Liver (tissue), 9 donors: ENCODE data around the gene EIF2AK2. TPM values are rescaled to one million over a fixed set of nuclear protein-coding genes. Genes with fewer than 3 reads are reported as not detected.

Experiments used
- DNase-seq: peaks from one replicate; pipeline ENCODE4 v3.0.0-alpha.2; 2017; ENCODE audit warnings: low spot score
- H3K27ac ChIP-seq, 2 donors: one replicate each; pipeline ENCODE4 v1.7.0; 2013; ENCODE audit warnings: inconsistent platforms in 2 of 2, low read length in 2 of 2, control low read depth in 1 of 2, low read depth in 1 of 2, mild to moderate bottlenecking in 1 of 2
- H3K27me3 ChIP-seq, 4 donors: one replicate each; pipeline versions ENCODE4 v1.6.1 to v1.7.0; 2013; ENCODE audit warnings: low read length in 3 of 4, inconsistent platforms in 1 of 4, mild to moderate bottlenecking in 1 of 4, moderate library complexity in 1 of 4; ENCODE audit not compliant: control insufficient read depth in 4 of 4, insufficient read depth in 4 of 4
- H3K36me3 ChIP-seq, 4 donors: one replicate each; pipeline versions ENCODE4 v1.6.1 to v1.7.0; 2013; ENCODE audit warnings: low read length in 3 of 4, mild to moderate bottlenecking in 3 of 4, low read depth in 1 of 4, moderate library complexity in 1 of 4; ENCODE audit not compliant: control insufficient read depth in 4 of 4, insufficient read depth in 3 of 4
- H3K4me1 ChIP-seq, 4 donors: one replicate each; pipeline versions ENCODE4 v1.6.1 to v1.7.0; 2013; ENCODE audit warnings: low read length in 3 of 4, mild to moderate bottlenecking in 3 of 4, moderate library complexity in 1 of 4; ENCODE audit not compliant: control insufficient read depth in 4 of 4, insufficient read depth in 4 of 4
- H3K4me3 ChIP-seq, 3 donors: one replicate each; pipeline versions ENCODE4 v1.6.1 to v1.7.0; 2013; ENCODE audit warnings: low read length in 3 of 3, control low read depth in 1 of 3, low read depth in 1 of 3, mild to moderate bottlenecking in 1 of 3
- H3K9ac ChIP-seq, 2 donors: one replicate each; pipeline ENCODE4 v1.7.0; 2013; ENCODE audit warnings: low read length in 2 of 2, mild to moderate bottlenecking in 2 of 2, moderate library complexity in 2 of 2, control low read depth in 1 of 2, low read depth in 1 of 2
- H3K9me3 ChIP-seq, 4 donors: one replicate each; pipeline versions ENCODE4 v1.6.1 to v1.7.0; 2013; ENCODE audit warnings: low read length in 3 of 4; ENCODE audit not compliant: control insufficient read depth in 4 of 4
- EGR1 ChIP-seq, 2 donors: IDR thresholded peaks; 2 replicates each; pipeline ENCODE4 v1.6.1; 2016 to 2018; ENCODE audit warnings: antibody characterized with exemption in 2 of 2, low read depth in 2 of 2
- FOXA1 ChIP-seq: IDR thresholded peaks from 2 replicates; pipeline ENCODE4 v1.6.1; 2016; ENCODE audit warnings: antibody characterized with exemption
- FOXA2 ChIP-seq: IDR thresholded peaks from 2 replicates; pipeline ENCODE4 v1.6.1; 2016; ENCODE audit warnings: antibody characterized with exemption
- GABPA ChIP-seq, 2 donors: IDR thresholded peaks in 1 of 2; conservative IDR thresholded peaks in 1 of 2; 2 replicates each; pipeline ENCODE4 v1.6.1; 2016; ENCODE audit warnings: antibody characterized with exemption in 2 of 2, mild to moderate bottlenecking in 1 of 2, moderate library complexity in 1 of 2
- HNF4A ChIP-seq, 2 donors: conservative IDR thresholded peaks; 2 replicates each; pipeline ENCODE4 v1.6.1; 2016; ENCODE audit warnings: antibody characterized with exemption in 2 of 2, mild to moderate bottlenecking in 2 of 2
- HNF4G ChIP-seq: IDR thresholded peaks from 2 replicates; pipeline ENCODE4 v1.6.1; 2016; ENCODE audit warnings: antibody characterized with exemption
- JUND ChIP-seq, 2 donors: IDR thresholded peaks; 2 replicates each; pipeline ENCODE4 v1.6.1; 2016; ENCODE audit warnings: antibody characterized with exemption in 2 of 2
- NR2F2 ChIP-seq: IDR thresholded peaks from 2 replicates; pipeline ENCODE4 v1.6.1; 2016; ENCODE audit warnings: antibody characterized with exemption
- RAD21 ChIP-seq, 2 donors: IDR thresholded peaks; 2 replicates each; pipeline ENCODE4 v1.6.1; 2016; ENCODE audit warnings: antibody characterized with exemption in 2 of 2, mild to moderate bottlenecking in 2 of 2
- RXRA ChIP-seq, 2 donors: IDR thresholded peaks; 2 replicates each; pipeline ENCODE4 v1.6.1; 2017 to 2018; ENCODE audit warnings: antibody characterized with exemption in 2 of 2, mild to moderate bottlenecking in 1 of 2
- SP1 ChIP-seq: IDR thresholded peaks from 2 replicates; pipeline ENCODE4 v1.6.1; 2018; ENCODE audit warnings: antibody characterized with exemption, mild to moderate bottlenecking
- TAF1 ChIP-seq: conservative IDR thresholded peaks from 2 replicates; pipeline ENCODE4 v1.6.1; 2016; ENCODE audit warnings: antibody characterized with exemption, mild to moderate bottlenecking
- YY1 ChIP-seq: IDR thresholded peaks from 2 replicates; pipeline ENCODE4 v1.6.1; 2016; ENCODE audit warnings: antibody characterized with exemption, mild to moderate bottlenecking
- WGBS: extraction: QIAGEN DNeasy Blood & Tissue Kit; methylation state at CpG from one replicate; pipeline ENCODE4 v1.1.7; 2013; 5-methylcytosine and 5-hydroxymethylcytosine counted together
- polyA plus RNA-seq, 2 donors: library from polyadenylated mRNA; stranded (reverse) in 1 of 2; unstranded in 1 of 2; fragments of 200-250 nt in 1 of 2; fragments of >200 nt in 1 of 2; fragmentation: Nextera tagmentation in 1 of 2; extraction: Ambion mirVana in 1 of 2; gene quantifications; one replicate each; pipeline versions ENCODE4 v1.2.1 to v1.2.3, GENCODE V29; 2013 to 2015
- total RNA-seq, 2 donors: library from RNA; depleted of rRNA; stranded (reverse); fragments of >200 nt; gene quantifications; one replicate each; pipeline ENCODE4 v1.2.3, GENCODE V29; 2014
- TF ChIP-seq, protein P1 (sequence below): fragments of 150-350 bp; IDR thresholded peaks from 2 replicates; pipeline ENCODE4 v1.5.1; 2017; ENCODE audit warnings: improper control_type of control experiment, low read depth, low read length; ENCODE audit not compliant: missing input control
- TF ChIP-seq, protein P2 (sequence below): IDR thresholded peaks from 2 replicates; pipeline ENCODE4 v1.6.1; 2016; ENCODE audit warnings: antibody characterized with exemption
- TF ChIP-seq, protein P3 (sequence below): IDR thresholded peaks from 2 replicates; pipeline ENCODE4 v1.6.1; 2016; ENCODE audit warnings: antibody characterized with exemption
- TF ChIP-seq, protein P4 (sequence below): IDR thresholded peaks from 2 replicates; pipeline ENCODE4 v1.6.1; 2016; ENCODE audit warnings: antibody characterized with exemption, mild to moderate bottlenecking
- TF ChIP-seq, protein P5 (sequence below): IDR thresholded peaks from 2 replicates; pipeline ENCODE4 v1.6.1; 2016; ENCODE audit warnings: antibody characterized with exemption
- donor health status: healthy.
- donor health status: healthy.
- donor health status: healthy.
- donor health status: healthy.
- donor health status: healthy.

EIF2AK2 gene
- total and polyA plus RNA-seq, 4 donors = 4.4 to 20.0 (median 13.2) TPM

DNA sequence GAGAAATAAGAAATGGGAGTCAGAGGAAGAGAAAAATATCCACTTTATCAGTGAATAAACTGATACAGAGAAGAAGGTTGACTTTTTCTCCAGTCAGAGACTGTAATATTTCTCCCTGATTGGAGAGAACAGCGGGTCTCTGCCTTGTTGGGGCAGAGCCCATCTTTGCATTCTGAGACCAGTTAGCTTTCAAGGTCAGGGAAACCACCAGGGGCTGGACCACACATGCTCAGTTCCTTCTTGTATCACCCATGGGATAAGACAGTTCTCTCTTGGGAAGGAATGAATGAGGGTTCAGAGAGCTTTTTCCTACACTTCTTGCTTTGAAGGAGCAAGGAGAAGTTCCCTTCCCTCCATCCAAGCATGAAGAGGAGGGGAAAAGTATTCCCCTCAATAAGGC lies 60.2 kb downstream of the EIF2AK2 start:
- WGBS = 95% methylated on average over 1 of the region's 1 CpG
- no peaks in the 10 kb centered on the region for H3K27me3 ChIP-seq
- no peak for DNase-seq
- H3K9me3 ChIP-seq = no peaks in the 10 kb centered on the region
- no peak overlapping the region for H3K4me3 ChIP-seq
- H3K4me1 ChIP-seq = peaks cover 0 to 3% (median 0%) of the 10 kb centered on the region in 4 donors
- no peak overlapping the region for H3K9ac ChIP-seq
- no peak for TF ChIP-seq HNF4G
- no peak for TF ChIP-seq RXRA (IDR thresholded peaks at IDR 0.05)
- TF ChIP-seq JUND (IDR thresholded peaks at IDR 0.05) = no peak
- no peak for TF ChIP-seq YY1
- no peak for TF ChIP-seq GABPA (IDR thresholded peaks at IDR 0.05 in 1 of 2, conservative IDR thresholded peaks at IDR 0.05 in 1 of 2)
- TF ChIP-seq, protein P1, sequence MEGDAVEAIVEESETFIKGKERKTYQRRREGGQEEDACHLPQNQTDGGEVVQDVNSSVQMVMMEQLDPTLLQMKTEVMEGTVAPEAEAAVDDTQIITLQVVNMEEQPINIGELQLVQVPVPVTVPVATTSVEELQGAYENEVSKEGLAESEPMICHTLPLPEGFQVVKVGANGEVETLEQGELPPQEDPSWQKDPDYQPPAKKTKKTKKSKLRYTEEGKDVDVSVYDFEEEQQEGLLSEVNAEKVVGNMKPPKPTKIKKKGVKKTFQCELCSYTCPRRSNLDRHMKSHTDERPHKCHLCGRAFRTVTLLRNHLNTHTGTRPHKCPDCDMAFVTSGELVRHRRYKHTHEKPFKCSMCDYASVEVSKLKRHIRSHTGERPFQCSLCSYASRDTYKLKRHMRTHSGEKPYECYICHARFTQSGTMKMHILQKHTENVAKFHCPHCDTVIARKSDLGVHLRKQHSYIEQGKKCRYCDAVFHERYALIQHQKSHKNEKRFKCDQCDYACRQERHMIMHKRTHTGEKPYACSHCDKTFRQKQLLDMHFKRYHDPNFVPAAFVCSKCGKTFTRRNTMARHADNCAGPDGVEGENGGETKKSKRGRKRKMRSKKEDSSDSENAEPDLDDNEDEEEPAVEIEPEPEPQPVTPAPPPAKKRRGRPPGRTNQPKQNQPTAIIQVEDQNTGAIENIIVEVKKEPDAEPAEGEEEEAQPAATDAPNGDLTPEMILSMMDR = no peak
- TF ChIP-seq RAD21 (IDR thresholded peaks at IDR 0.05) = no peak
- no peak for TF ChIP-seq FOXA1
- no peak for TF ChIP-seq NR2F2
- TF ChIP-seq, protein P2, sequence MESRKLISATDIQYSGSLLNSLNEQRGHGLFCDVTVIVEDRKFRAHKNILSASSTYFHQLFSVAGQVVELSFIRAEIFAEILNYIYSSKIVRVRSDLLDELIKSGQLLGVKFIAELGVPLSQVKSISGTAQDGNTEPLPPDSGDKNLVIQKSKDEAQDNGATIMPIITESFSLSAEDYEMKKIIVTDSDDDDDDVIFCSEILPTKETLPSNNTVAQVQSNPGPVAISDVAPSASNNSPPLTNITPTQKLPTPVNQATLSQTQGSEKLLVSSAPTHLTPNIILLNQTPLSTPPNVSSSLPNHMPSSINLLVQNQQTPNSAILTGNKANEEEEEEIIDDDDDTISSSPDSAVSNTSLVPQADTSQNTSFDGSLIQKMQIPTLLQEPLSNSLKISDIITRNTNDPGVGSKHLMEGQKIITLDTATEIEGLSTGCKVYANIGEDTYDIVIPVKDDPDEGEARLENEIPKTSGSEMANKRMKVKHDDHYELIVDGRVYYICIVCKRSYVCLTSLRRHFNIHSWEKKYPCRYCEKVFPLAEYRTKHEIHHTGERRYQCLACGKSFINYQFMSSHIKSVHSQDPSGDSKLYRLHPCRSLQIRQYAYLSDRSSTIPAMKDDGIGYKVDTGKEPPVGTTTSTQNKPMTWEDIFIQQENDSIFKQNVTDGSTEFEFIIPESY = no peak
- TF ChIP-seq, protein P3, sequence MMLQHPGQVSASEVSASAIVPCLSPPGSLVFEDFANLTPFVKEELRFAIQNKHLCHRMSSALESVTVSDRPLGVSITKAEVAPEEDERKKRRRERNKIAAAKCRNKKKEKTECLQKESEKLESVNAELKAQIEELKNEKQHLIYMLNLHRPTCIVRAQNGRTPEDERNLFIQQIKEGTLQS = no peak
- no peak for TF ChIP-seq FOXA2
- TF ChIP-seq HNF4A (conservative IDR thresholded peaks at IDR 0.05) = no peak
- TF ChIP-seq, protein P4, sequence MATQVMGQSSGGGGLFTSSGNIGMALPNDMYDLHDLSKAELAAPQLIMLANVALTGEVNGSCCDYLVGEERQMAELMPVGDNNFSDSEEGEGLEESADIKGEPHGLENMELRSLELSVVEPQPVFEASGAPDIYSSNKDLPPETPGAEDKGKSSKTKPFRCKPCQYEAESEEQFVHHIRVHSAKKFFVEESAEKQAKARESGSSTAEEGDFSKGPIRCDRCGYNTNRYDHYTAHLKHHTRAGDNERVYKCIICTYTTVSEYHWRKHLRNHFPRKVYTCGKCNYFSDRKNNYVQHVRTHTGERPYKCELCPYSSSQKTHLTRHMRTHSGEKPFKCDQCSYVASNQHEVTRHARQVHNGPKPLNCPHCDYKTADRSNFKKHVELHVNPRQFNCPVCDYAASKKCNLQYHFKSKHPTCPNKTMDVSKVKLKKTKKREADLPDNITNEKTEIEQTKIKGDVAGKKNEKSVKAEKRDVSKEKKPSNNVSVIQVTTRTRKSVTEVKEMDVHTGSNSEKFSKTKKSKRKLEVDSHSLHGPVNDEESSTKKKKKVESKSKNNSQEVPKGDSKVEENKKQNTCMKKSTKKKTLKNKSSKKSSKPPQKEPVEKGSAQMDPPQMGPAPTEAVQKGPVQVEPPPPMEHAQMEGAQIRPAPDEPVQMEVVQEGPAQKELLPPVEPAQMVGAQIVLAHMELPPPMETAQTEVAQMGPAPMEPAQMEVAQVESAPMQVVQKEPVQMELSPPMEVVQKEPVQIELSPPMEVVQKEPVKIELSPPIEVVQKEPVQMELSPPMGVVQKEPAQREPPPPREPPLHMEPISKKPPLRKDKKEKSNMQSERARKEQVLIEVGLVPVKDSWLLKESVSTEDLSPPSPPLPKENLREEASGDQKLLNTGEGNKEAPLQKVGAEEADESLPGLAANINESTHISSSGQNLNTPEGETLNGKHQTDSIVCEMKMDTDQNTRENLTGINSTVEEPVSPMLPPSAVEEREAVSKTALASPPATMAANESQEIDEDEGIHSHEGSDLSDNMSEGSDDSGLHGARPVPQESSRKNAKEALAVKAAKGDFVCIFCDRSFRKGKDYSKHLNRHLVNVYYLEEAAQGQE = no peak
- no peak for TF ChIP-seq SP1
- TF ChIP-seq, protein P5, sequence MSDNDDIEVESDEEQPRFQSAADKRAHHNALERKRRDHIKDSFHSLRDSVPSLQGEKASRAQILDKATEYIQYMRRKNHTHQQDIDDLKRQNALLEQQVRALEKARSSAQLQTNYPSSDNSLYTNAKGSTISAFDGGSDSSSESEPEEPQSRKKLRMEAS = no peak
- no peak for TF ChIP-seq TAF1
- TF ChIP-seq EGR1 (IDR thresholded peaks at IDR 0.05; ENCODE audit: low read depth in 2 of 2) = no peak
- no peak overlapping the region for H3K27ac ChIP-seq
- H3K36me3 ChIP-seq = peaks cover 4 to 59% (median 30%) of the 10 kb centered on the region in 4 donors
